Omental fat pad (tissue), 4 donors: Measurements from ENCODE around the gene CELF4. TPM values are rescaled to one million over a fixed set of nuclear protein-coding genes. Genes with fewer than 3 reads are reported as not detected.

Experiments
- ATAC-seq: fragments of 150-250 bp; one replicate; pipeline ENCODE4 v1.9.1; 2016; ENCODE audit warnings: mild to moderate bottlenecking, moderate library complexity; ENCODE audit not compliant: low FRiP score
- DNase-seq: peaks from one replicate; pipeline ENCODE4 v3.0.0-alpha.2; 2019; ENCODE audit warnings: low spot score
- CTCF ChIP-seq, 3 donors: fragments of 450-650 bp; IDR thresholded peaks; one replicate each; pipeline ENCODE4 v1.5.1; 2016 to 2017; ENCODE audit warnings: antibody characterized with exemption in 3 of 3, mild to moderate bottlenecking in 3 of 3, moderate library complexity in 2 of 3
- total RNA-seq, 4 donors: library from RNA; depleted of rRNA; stranded (reverse); fragments of >200 nt; gene quantifications; one replicate each; pipeline ENCODE4 v1.1.0, GENCODE V29; 2016

Gene CELF4
- total RNA-seq, 4 donors from 2014 or later, result 0.37 to 0.47 TPM; not detected in 2

- DNase-seq, result no peak
- TF ChIP-seq CTCF (IDR thresholded peaks at IDR 0.05), result no peak
- ATAC-seq, result no peak
These were observed 167.2 kb downstream of the CELF4 start for GRCh38 chr18:37398248-37398920.

- TF ChIP-seq CTCF (IDR thresholded peaks at IDR 0.05), result no peak
- DNase-seq, result no peak
- ATAC-seq, result no peak
These were observed 167.8 kb downstream of the CELF4 start for GRCh38 chr18:37397814-37398213.

- no peak for TF ChIP-seq CTCF (IDR thresholded peaks at IDR 0.05)
- no peak for ATAC-seq
- no peak for DNase-seq
These were observed 168.5 kb downstream of the CELF4 start for GRCh38 chr18:37396971-37397720.

- DNase-seq, result no peak
These were observed 170.0 kb downstream of the CELF4 start for GRCh38 chr18:37395631-37396030.

GRCh38 chr18:37395138-37395537 lies 170.5 kb downstream of the CELF4 start:
- DNase-seq (no peak), ATAC-seq (no peak)
- no peak for TF ChIP-seq CTCF (IDR thresholded peaks at IDR 0.05)

More at GRCh38 chr18:37395631-37396030, 170.0 kb downstream of the CELF4 start:
- no peak for TF ChIP-seq CTCF (IDR thresholded peaks at IDR 0.05)
- ATAC-seq, result no peak

GRCh38 chr18:37394610-37394965 lies 171.0 kb downstream of the CELF4 start:
- ATAC-seq (no peak), DNase-seq (no peak)
- no peak for TF ChIP-seq CTCF (IDR thresholded peaks at IDR 0.05)
